Right kidney (tissue), 9 donors: Measurements from ENCODE around the gene HSF2BP.
"Not testable (repeated sequence)": the region's sequence is repeated elsewhere in the genome, so short reads cannot be mapped to it uniquely, and the experiment has no call there.

ENCODE experiments used
- DNase-seq: peaks from one replicate; pipeline ENCODE4 v3.0.0-alpha.2; 2016
- long read RNA-seq, 8 donors: transcript quantifications; one replicate each; lab custom pipeline, GENCODE V29; 2026

Gene HSF2BP
- long read RNA-seq, donor 1: 0 reads
- long read RNA-seq, donor 2: 0 reads
- long read RNA-seq, donor 3: 0 reads
- long read RNA-seq, donor 4: 0 reads
- long read RNA-seq, donor 5, partial matches to known transcripts: 0 of 1 reads
- long read RNA-seq, donor 5, other reads (novel, unspliced or antisense): 0 of 1 reads
- long read RNA-seq, donor 6: 0 reads
- long read RNA-seq, donor 7: 0 reads
- long read RNA-seq, donor 8: 0 reads

- DNase-seq: peak; percentile 96
Observed at GRCh38 chr21:43659136-43660000, at the start of gene HSF2BP, which contains the start of gene RRP1B. TSS of gene HSF2BP (minus strand) at chr21:43659488. CDS start at chr21:43658096, 1,392 bp downstream. TSS of gene RRP1B (plus strand) at chr21:43659560. CDS start at chr21:43659665, 105 bp downstream.

GRCh38 chr21:43708745-43709381, 49.6 kb upstream of the HSF2BP start:
- DNase-seq: no peak

GRCh38 chr21:43707462-43707861, 48.2 kb upstream of the HSF2BP start:
- no peak for DNase-seq

- DNase-seq: peak; percentile 56
Observed at GRCh38 chr21:43703035-43703880, 44.0 kb upstream of the HSF2BP start.

- DNase-seq: peak; percentile 56
Observed at GRCh38 chr21:43702785-43703034, 43.4 kb upstream of the HSF2BP start.

- DNase-seq: no peak
Observed at GRCh38 chr21:43701936-43702784, 42.9 kb upstream of the HSF2BP start.

- no peak for DNase-seq
Observed at GRCh38 chr21:43699933-43700599, 40.8 kb upstream of the HSF2BP start.

- not testable (repeated sequence) for DNase-seq
Observed at GRCh38 chr21:43699492-43699777, 40.1 kb upstream of the HSF2BP start.

GRCh38 chr21:43697758-43698643, 38.7 kb upstream of the HSF2BP start:
- DNase-seq: no peak

- DNase-seq: no peak
Observed at GRCh38 chr21:43696214-43696613, 36.9 kb upstream of the HSF2BP start.

GRCh38 chr21:43694437-43695079, 35.3 kb upstream of the HSF2BP start:
- DNase-seq: no peak

GRCh38 chr21:43693981-43694380, 34.7 kb upstream of the HSF2BP start:
- no peak for DNase-seq

- DNase-seq: no peak
Observed at GRCh38 chr21:43692949-43693348, 33.7 kb upstream of the HSF2BP start.

GRCh38 chr21:43691801-43692200, 32.5 kb upstream of the HSF2BP start:
- DNase-seq: no peak

GRCh38 chr21:43691086-43691795, 32.0 kb upstream of the HSF2BP start:
- no peak for DNase-seq

GRCh38 chr21:43690346-43690745, 31.1 kb upstream of the HSF2BP start:
- no peak for DNase-seq

- DNase-seq: no peak
Observed at GRCh38 chr21:43689556-43690337, 30.5 kb upstream of the HSF2BP start.

GRCh38 chr21:43688906-43689305, 29.6 kb upstream of the HSF2BP start:
- no peak for DNase-seq
